ENCODE measurements around the gene BMPR1B.

BMPR1B gene

DNA sequence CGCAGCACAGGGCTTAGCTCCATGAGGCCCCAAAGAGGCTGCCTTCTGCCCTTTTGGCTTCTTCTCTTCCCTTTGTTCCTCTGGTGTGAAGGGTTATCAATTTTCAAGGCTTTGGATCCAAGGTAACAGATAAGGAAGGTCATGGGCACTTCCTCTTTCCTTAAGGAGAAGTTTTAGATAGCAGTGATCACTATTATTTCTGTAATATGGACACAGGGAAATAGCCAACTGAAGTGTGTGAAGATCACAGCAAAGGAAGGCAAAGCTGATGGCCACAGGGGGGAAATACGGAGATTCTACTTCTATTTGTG is 424.2 kb downstream of the BMPR1B start:
- TF ChIP-seq, protein P1, sequence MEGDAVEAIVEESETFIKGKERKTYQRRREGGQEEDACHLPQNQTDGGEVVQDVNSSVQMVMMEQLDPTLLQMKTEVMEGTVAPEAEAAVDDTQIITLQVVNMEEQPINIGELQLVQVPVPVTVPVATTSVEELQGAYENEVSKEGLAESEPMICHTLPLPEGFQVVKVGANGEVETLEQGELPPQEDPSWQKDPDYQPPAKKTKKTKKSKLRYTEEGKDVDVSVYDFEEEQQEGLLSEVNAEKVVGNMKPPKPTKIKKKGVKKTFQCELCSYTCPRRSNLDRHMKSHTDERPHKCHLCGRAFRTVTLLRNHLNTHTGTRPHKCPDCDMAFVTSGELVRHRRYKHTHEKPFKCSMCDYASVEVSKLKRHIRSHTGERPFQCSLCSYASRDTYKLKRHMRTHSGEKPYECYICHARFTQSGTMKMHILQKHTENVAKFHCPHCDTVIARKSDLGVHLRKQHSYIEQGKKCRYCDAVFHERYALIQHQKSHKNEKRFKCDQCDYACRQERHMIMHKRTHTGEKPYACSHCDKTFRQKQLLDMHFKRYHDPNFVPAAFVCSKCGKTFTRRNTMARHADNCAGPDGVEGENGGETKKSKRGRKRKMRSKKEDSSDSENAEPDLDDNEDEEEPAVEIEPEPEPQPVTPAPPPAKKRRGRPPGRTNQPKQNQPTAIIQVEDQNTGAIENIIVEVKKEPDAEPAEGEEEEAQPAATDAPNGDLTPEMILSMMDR (IDR thresholded peaks at IDR 0.05; ENCODE audit: control insufficient read depth, insufficient read depth, low read depth, low read length, missing control alignments), result no peak
- DNase-seq (ENCODE audit: low read depth), result no peak
- no peak overlapping the region for H3K4me3 ChIP-seq (ENCODE audit: control insufficient read depth, low read depth, low read length)

- TF ChIP-seq, protein P1 (IDR thresholded peaks at IDR 0.05; ENCODE audit: control insufficient read depth, insufficient read depth, low read depth, low read length, missing control alignments), result no peak
- H3K4me3 ChIP-seq (ENCODE audit: control insufficient read depth, low read depth, low read length), result no peak overlapping the region
- no peak for DNase-seq (ENCODE audit: low read depth)
Observed at GRCh38 chr4:95183656-95184408, 426.1 kb downstream of the BMPR1B start.

DNA sequence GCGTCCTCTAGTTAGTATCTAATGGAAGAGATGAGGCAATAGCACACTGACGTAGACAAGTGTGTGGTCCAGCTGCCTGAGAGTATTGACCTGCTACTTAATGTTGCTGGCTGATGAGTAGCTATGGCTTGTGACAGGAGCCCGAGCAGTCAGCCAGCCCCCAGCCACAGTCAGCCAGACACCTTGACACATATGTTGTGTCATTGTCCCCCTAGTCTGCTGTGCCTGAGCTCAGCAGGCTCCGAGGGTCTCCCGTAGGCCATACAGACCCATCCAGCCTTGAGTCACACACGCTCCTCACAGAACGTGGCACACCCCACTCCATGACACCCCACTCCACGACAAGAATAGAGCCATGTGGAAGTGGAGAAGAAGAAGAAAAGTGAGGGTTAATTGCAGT is 428.9 kb downstream of the BMPR1B start:
- no peak for DNase-seq (ENCODE audit: low read depth)
- H3K4me3 ChIP-seq (ENCODE audit: control insufficient read depth, low read depth, low read length), result no peak overlapping the region
- TF ChIP-seq, protein P1 (IDR thresholded peaks at IDR 0.05; ENCODE audit: control insufficient read depth, insufficient read depth, low read depth, low read length, missing control alignments), result no peak

DNA sequence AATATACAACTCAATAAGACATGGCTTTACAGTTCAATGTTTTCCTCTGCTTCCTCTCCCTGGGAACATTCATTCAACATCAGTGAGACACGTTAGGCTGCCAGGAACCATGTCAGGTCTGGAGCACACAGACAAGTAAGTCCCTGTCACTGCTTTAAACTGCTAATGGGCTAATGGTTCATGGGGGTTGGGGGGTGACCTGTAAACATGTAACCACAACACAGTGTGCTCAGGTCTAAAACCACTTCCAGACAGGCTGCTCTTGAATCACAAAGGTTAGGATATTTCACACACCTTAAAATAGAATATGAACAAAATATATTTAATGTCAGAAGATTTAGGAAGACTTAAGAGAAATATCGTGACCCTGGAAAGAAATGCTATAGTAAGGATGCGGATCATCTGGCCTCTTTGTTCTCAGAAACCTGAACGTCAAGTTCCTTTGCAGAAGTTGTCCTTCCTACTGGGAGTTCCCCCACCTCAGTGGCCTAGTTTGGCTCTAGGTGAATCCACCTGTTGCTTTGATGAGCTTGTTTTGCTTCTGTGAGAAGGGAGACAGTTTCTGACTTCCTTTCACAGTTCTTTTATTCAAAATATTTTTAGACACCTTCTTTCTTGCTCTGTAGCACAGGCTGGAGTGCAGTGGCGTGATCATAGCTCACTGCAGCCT is 431.1 kb downstream of the BMPR1B start:
- DNase-seq (ENCODE audit: low read depth), result no peak
- TF ChIP-seq, protein P1 (IDR thresholded peaks at IDR 0.05; ENCODE audit: control insufficient read depth, insufficient read depth, low read depth, low read length, missing control alignments), result no peak
- H3K4me3 ChIP-seq (ENCODE audit: control insufficient read depth, low read depth, low read length), result no peak overlapping the region

DNA sequence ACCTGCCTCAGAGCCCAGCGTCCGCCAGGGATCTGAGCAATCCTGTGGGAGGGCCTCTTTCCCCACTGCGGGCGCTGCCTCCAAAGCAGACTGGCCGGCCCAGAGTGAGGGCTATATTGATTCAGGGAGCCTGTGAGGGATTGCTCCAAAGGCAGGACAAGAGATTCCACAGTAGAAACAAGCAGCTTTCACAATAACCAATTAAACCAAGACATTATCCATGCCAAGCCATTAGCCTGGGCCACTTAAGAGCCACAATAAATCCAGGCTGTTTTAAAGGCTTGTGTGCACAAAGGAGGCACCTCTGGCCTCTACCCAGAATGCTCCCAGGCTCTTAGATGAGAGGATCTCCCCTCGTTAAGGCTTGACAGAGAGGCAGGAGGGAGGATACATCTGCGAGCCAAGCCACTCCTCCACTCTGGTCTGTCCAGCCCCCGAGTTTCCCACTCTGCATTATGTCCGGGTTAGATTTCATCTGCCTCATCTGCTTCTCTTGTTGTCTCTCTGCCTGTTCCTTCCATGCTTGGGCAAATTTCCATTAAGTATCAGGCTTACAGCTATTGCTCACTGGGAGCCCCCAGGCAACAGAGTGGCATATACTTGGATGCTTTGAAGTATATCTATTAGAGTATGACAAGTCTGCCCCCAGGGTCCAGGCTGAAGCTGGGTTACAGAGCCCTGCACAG is 433.1 kb downstream of the BMPR1B start:
- TF ChIP-seq, protein P1 (IDR thresholded peaks at IDR 0.05; ENCODE audit: control insufficient read depth, insufficient read depth, low read depth, low read length, missing control alignments), result no peak
- H3K4me3 ChIP-seq (ENCODE audit: control insufficient read depth, low read depth, low read length), result no peak overlapping the region
- no peak for DNase-seq (ENCODE audit: low read depth)

DNA sequence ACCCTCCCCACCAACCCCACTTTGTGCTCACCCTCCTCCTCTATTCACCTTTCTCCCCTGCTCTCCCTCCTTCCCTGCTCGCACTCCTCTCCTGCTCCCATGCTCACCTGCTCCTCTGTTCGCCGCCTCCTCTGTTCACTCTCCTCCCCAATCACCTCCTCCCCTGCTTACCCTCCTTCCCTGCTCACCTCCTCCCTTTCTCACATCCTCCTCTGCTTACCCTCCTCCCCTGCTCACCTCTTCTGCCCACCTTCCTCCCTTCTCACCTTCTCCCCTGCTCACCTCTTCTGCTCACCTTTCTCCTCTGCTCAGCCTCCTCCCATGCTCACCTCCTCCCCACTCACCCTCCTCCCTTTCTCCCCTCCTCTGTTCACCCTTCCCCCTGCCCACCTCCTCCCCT is 433.8 kb downstream of the BMPR1B start:
- TF ChIP-seq, protein P1 (IDR thresholded peaks at IDR 0.05; ENCODE audit: control insufficient read depth, insufficient read depth, low read depth, low read length, missing control alignments), result no peak
- H3K4me3 ChIP-seq (ENCODE audit: control insufficient read depth, low read depth, low read length), result no peak overlapping the region
- DNase-seq (ENCODE audit: low read depth), result no peak

All from AG09309 (cell line).